Head of caudate nucleus (tissue), 42 donors: ENCODE results near the gene LSR.

ENCODE experiments used
- DNase-seq, 42 donors: peaks; one replicate each; pipeline versions ENCODE4 v3.0.0 to v3.0.0-alpha.2; 2020 to 2021; ENCODE audit warnings: mixed read lengths in 7 of 42
- intact Hi-C: fragments of 100-400 bp; cut with DNase I; formaldehyde crosslinking; loops from one replicate; pipeline ENCODE4 v1.15.0; 2022

LSR gene

GRCh38 chr19:35306473-35307246 lies 57.9 kb downstream of the LSR start:
- DNase-seq = peak in 1 of 42 donors; percentile 56
- intact Hi-C loops = no loop called here

- intact Hi-C loops = no loop called here
- DNase-seq = peak in 1 of 42 donors; percentile 40
These were observed 59.1 kb downstream of the LSR start for GRCh38 chr19:35307931-35308330.

GRCh38 chr19:35308910-35309309 lies 60.1 kb downstream of the LSR start:
- intact Hi-C loops = no loop called here
- no peak for DNase-seq

GRCh38 chr19:35309481-35310279 lies 60.9 kb downstream of the LSR start:
- intact Hi-C loops = no loop called here

DNA sequence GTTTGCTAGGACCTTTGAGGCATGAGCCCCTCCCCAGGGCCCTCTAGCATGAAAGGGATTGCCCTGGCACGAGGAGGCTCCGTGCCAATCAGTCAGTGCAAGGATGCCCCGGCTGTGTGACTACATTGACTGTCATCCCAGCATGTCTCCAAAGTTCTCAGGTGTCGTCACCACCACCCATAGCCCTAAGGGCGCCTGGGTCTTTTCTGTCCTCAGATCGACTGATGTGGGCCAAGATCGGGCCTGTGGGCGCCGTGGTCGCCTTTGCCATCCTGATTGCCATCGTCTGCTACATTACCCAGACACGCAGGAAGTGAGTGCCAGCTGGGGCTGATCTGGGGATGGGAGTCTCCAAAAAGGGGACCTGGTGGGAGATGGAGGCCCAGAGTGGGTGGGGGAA lies 61.5 kb downstream of the LSR start:
- intact Hi-C loops = no loop called here

More at GRCh38 chr19:35309481-35310279, 60.9 kb downstream of the LSR start:
- peak in 1 of 42 donors; percentile 40 for DNase-seq

DNA sequence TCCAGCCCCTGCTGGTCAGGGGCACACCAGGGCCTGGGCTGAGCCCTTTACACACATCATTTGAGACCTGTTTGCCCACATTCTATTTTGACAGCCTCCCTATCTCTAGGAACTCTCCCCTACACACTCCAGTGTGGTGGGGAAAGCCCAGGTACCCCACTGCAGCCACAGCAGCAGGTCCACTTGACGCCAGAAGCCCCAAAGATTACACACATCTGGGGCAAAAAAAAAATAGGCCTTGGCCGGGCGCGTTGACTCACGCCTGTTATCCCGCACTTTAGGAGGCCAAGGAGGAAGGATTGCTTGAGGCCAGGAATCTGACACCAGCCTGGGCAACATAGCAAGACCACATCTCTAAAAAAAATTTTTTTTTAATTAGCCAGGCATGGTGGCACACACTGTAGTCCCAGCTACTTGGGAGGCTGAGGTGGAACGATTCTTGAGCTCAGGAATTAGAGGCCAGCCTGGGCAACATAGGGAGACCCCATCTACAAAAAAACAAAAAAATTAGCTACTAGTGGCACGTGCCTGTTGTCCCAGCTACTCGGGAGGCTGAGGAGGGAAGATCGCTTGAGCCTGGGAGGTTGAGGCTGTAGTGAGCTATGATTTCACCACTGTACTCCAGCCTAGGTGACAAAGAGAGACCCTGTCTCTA lies 62.1 kb downstream of the LSR start:
- intact Hi-C loops = no loop called here
- no peak for DNase-seq

More for the DNA sequence above, 61.5 kb downstream of the LSR start:
- no peak for DNase-seq

GRCh38 chr19:35311901-35312665 lies 63.3 kb downstream of the LSR start:
- intact Hi-C loops = no loop called here
- no peak for DNase-seq

DNA sequence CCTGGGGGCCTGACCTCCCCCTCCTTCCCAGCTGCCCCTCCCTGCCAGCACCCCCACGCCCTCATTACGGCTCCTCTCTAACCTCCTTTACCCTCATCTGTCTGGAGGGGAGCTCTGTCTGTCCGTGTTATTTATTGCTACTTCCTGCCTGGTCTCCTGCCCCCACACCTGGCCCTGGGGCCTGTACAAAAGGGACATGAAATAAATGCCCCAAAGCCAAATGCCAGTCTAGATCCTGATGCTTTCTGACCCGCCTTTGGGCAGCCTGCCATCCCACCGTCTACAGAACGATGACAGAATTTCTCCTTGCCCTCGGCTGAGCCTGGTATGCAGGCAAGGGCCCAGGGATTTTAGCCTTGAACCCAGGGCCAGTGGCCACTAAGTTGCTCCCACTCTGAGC lies 64.8 kb downstream of the LSR start:
- intact Hi-C loops = no loop called here
- no peak for DNase-seq

DNA sequence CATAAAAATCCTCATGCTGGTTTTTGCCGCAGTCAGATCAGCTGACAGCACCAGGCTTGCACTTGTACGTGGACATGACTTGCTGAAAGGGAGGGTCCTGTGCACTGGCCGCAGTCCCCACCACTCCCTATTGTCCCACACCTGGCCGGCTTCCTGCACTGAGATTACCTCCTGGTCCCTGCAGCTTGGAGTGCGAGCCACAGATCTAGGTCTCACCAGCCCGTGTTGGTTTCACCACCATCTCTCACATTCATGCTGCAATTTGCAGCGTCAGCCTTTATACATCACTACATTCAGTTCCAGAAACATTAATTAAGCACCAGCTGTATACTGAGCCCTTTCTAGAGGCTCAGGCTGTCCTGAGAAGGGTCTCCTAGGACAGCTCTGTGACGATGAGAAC lies 65.2 kb downstream of the LSR start:
- intact Hi-C loops = no loop called here
- DNase-seq = no peak

DNA sequence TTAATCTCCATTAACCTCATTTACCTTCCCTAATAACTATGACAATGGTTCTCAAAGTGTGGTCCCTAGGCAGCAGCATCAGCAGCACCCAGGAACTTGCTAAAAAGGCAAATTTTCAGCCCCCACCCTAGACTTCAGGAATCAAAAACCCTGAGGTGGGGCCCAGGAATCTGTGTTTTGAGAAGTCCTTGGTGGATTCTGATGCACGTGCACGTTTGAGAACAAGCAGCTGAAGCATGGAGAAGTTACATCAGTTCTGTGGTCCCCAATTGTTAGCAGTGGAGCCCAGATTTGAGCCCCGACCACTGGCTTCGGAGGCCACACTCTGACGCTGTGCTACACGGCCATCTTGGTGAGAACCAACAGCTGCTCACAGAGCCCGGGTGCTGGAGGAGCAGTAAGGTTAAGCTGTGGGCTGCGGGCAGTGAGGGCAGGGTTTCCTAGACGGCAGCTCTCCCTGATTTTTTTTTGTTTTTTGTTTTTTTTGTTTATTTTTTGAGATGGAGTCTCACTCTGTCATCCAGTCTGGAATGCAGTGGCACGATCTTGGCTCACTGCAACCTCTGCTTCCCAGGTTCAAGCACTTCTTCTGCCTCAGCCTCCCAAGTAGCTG lies 66.2 kb downstream of the LSR start:
- intact Hi-C loops = no loop called here
- DNase-seq = no peak

GRCh38 chr19:35315883-35316282 lies 67.1 kb downstream of the LSR start:
- DNase-seq = no peak
- intact Hi-C loops = no loop called here

DNA sequence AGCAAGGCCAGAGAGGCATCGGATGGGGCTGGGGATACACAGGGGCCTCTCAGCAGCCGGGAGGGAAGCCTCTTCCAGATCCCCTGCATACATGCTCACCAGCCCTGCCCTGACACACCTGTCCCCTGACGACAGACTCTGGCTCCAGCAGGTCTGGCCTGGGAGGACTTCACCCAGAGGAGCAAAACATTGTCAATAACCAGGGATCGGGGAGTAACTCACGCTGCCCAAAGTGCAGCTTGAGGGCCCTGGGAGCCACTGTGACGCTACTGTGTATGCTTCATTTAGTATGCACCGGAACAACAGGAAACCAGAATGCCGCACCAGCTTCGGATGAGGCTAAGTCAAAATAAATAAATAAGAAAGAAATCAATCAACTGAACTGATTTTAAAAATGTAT lies 67.8 kb downstream of the LSR start:
- intact Hi-C loops = no loop called here
- no peak for DNase-seq
